PC-3 (cell line): ENCODE results near the gene TCF12. TPM values are rescaled to one million over a fixed set of nuclear protein-coding genes. Genes with fewer than 3 reads are reported as not detected.

ENCODE experiments used
- ATAC-seq: fragments of 200-7000 bp; cut with Tn5 transposase; 2 replicates; pipeline ENCODE4 v1.9.1; 2020; ENCODE audit warnings: mild to moderate bottlenecking, moderate library complexity
- BruUV-seq: library from RNA; stranded (reverse); fragments of 400-500 nt; replicated peaks from 2 replicates; lab custom pipeline; 2021; lab: Mats Ljungman, UMichigan
- CTCF ChIA-PET: fragments of 300-600 bp; sonication (Branson Sonifier 250); formaldehyde crosslinking; loops from one replicate; lab custom pipeline; 2022; ENCODE audit warnings: antibody characterized with exemption; lab: Charles Lee
- POLR2A ChIA-PET: fragments of 300-600 bp; sonication (Branson Sonifier 250); formaldehyde crosslinking; loops from one replicate; lab custom pipeline; 2022; ENCODE audit warnings: antibody characterized with exemption; ENCODE audit not compliant: unreplicated experiment; lab: Charles Lee
- DNase-seq: peaks from one replicate; pipeline ENCODE4 v3.0.0-alpha.2; 2015
- H2AFZ ChIP-seq: fragments of 300-600 bp; sonication (generic); 2 replicates; pipeline ENCODE4 v1.6.0; 2016; ENCODE audit warnings: antibody characterized with exemption, low read length
- H3F3A ChIP-seq: fragments of 300-600 bp; sonication (generic); one replicate; pipeline ENCODE4 v1.6.0; 2017; ENCODE audit warnings: antibody characterized with exemption, low read length, control low read depth, mild to moderate bottlenecking; ENCODE audit not compliant: unreplicated experiment
- H3K27ac ChIP-seq: fragments of 300-600 bp; sonication (generic); 2 replicates; pipeline ENCODE4 v1.5.1; 2016; ENCODE audit warnings: mild to moderate bottlenecking, low read length
- H3K27me3 ChIP-seq: fragments of 300-600 bp; sonication (generic); 2 replicates; pipeline ENCODE4 v1.6.1; 2016; ENCODE audit warnings: low read length, mixed read lengths
- H3K36me3 ChIP-seq: fragments of 300-600 bp; sonication (generic); 2 replicates; pipeline ENCODE4 v1.6.1; 2016; ENCODE audit warnings: low read depth, mixed run types, low read length, mixed read lengths
- H3K4me1 ChIP-seq: fragments of 300-600 bp; sonication (generic); 2 replicates; pipeline ENCODE4 v1.5.1; 2016; ENCODE audit warnings: low read length; ENCODE audit not compliant: insufficient read depth
- H3K4me2 ChIP-seq: fragments of 300-600 bp; sonication (generic); 2 replicates; pipeline ENCODE4 v1.6.0; 2016; ENCODE audit warnings: low read length
- H3K4me3 ChIP-seq: fragments of 300-600 bp; sonication (generic); 2 replicates; pipeline ENCODE4 v1.5.1; 2016; ENCODE audit warnings: mild to moderate bottlenecking, low read length, mixed read lengths
- H3K79me2 ChIP-seq: fragments of 300-600 bp; sonication (generic); 2 replicates; pipeline ENCODE4 v1.6.1; 2017; ENCODE audit warnings: low read length, mixed read lengths
- H3K9ac ChIP-seq: fragments of 300-600 bp; sonication (generic); 2 replicates; pipeline ENCODE4 v1.6.0; 2016; ENCODE audit warnings: mild to moderate bottlenecking, low read length
- H3K9me2 ChIP-seq: fragments of 300-600 bp; sonication (generic); replicated peaks from 2 replicates; pipeline ENCODE4 v1.6.1; 2016; ENCODE audit warnings: mixed run types, low read length, mixed read lengths
- H3K9me3 ChIP-seq: fragments of 300-600 bp; sonication (generic); 2 replicates; pipeline ENCODE4 v1.6.1; 2016; ENCODE audit warnings: low read length, mixed read lengths
- H4K20me1 ChIP-seq: fragments of 300-600 bp; sonication (generic); 2 replicates; pipeline ENCODE4 v1.6.1; 2016; ENCODE audit warnings: low read length, mixed read lengths
- CTCF ChIP-seq: fragments of 300-600 bp; sonication (generic); conservative IDR thresholded peaks from 2 replicates; pipeline ENCODE4 v1.5.1; 2017; ENCODE audit warnings: antibody characterized with exemption, low read depth, mild to moderate bottlenecking, low read length
- EZH2 ChIP-seq: fragments of 300-600 bp; sonication (generic); IDR thresholded peaks from one replicate; pipeline ENCODE4 v1.6.1; 2017; ENCODE audit warnings: antibody characterized with exemption, mild to moderate bottlenecking, low read length; ENCODE audit not compliant: unreplicated experiment
- EZH2phosphoT487 ChIP-seq: fragments of 300-600 bp; sonication (generic); IDR thresholded peaks from 2 replicates; pipeline ENCODE4 v1.6.1; 2018; ENCODE audit warnings: mild to moderate bottlenecking, antibody characterized with exemption, low read length, borderline replicate concordance
- intact Hi-C: fragments of 100-400 bp; cut with micrococcal nuclease; formaldehyde crosslinking; loops from 2 replicates; pipeline ENCODE4 v1.9.0; 2023
- total RNA-seq: library from RNA; depleted of rRNA; stranded (reverse); fragments of >200 nt; gene quantifications from 2 replicates; pipeline ENCODE4 v1.2.3, GENCODE V29; 2014

TCF12 gene
- total RNA-seq, 1 experiment from 2014 or later, result 103 TPM

- no peak overlapping the region for H3K4me2 ChIP-seq
- intact Hi-C loops, result no loop called here
- no peak overlapping the region for H3K4me3 ChIP-seq
- no peaks in the 10 kb centered on the region for H3K9me2 ChIP-seq
- POLR2A ChIA-PET, result no interaction called here
- no peak for TF ChIP-seq EZH2phosphoT487
- no peak for TF ChIP-seq EZH2
- no peak for TF ChIP-seq CTCF
- no peaks in the 10 kb centered on the region for H3K36me3 ChIP-seq
- CTCF ChIA-PET, result no interaction called here
- H3K9ac ChIP-seq, result no peak overlapping the region
- no peaks in the 10 kb centered on the region for H3K4me1 ChIP-seq
- no peaks in the 10 kb centered on the region for H3K27me3 ChIP-seq
- ATAC-seq, result no peak
- no peaks in the 10 kb centered on the region for H4K20me1 ChIP-seq
- DNase-seq, result no peak
- H3K27ac ChIP-seq, result no peak overlapping the region
- no peak overlapping the region for H2AFZ ChIP-seq
- no TSS peak for BruUV-seq
- H3F3A ChIP-seq, result no peaks in the 10 kb centered on the region
- H3K79me2 ChIP-seq, result no peaks in the 10 kb centered on the region
- H3K9me3 ChIP-seq, result no peaks in the 10 kb centered on the region
Measured at GRCh38 chr15:57109005-57109404, 190.6 kb downstream of the TCF12 start.

- Histone ChIP-seq H3K79me2 (no peaks in the 10 kb centered on the region), H3K9ac (no peak overlapping the region), H3K4me2 (no peak overlapping the region), H3K9me3 (no peaks in the 10 kb centered on the region), H3K9me2 (no peaks in the 10 kb centered on the region), H3K27ac (no peak overlapping the region), H3K4me3 (no peak overlapping the region), H3F3A (no peaks in the 10 kb centered on the region), H2AFZ (no peak overlapping the region), H4K20me1 (no peaks in the 10 kb centered on the region), H3K4me1 (no peaks in the 10 kb centered on the region), H3K27me3 (no peaks in the 10 kb centered on the region), H3K36me3 (no peaks in the 10 kb centered on the region)
- POLR2A ChIA-PET, result no interaction called here
- CTCF ChIA-PET, result no interaction called here
- BruUV-seq, result no TSS peak
- no peak for TF ChIP-seq EZH2phosphoT487
- TF ChIP-seq CTCF, result no peak
- TF ChIP-seq EZH2, result no peak
- ATAC-seq, result no peak
- DNase-seq, result no peak
- intact Hi-C loops, result no loop called here
Measured at GRCh38 chr15:57111002-57111401, 192.6 kb downstream of the TCF12 start.

- H3K36me3 ChIP-seq, result no peaks in the 10 kb centered on the region
- no peak for TF ChIP-seq CTCF
- DNase-seq (no peak), ATAC-seq (no peak)
- no peak overlapping the region for H3K4me2 ChIP-seq
- no peak overlapping the region for H3K4me3 ChIP-seq
- no peak overlapping the region for H3K9ac ChIP-seq
- intact Hi-C loops, result no loop called here
- no peaks in the 10 kb centered on the region for H4K20me1 ChIP-seq
- no peaks in the 10 kb centered on the region for H3F3A ChIP-seq
- H3K27me3 ChIP-seq, result no peaks in the 10 kb centered on the region
- H3K79me2 ChIP-seq, result no peaks in the 10 kb centered on the region
- no TSS peak for BruUV-seq
- ChIA-PET POLR2A (no interaction called here), CTCF (no interaction called here)
- H3K4me1 ChIP-seq, result no peaks in the 10 kb centered on the region
- no peak overlapping the region for H2AFZ ChIP-seq
- H3K27ac ChIP-seq, result no peak overlapping the region
- no peaks in the 10 kb centered on the region for H3K9me3 ChIP-seq
- H3K9me2 ChIP-seq, result no peaks in the 10 kb centered on the region
Measured at GRCh38 chr15:57112178-57112577, 193.7 kb downstream of the TCF12 start.
